GM12891 (cell line): ENCODE data around the gene GYPE.
"Not testable (repeated sequence)": the region's sequence is repeated elsewhere in the genome, so short reads cannot be mapped to it uniquely, and the experiment has no call there.

ENCODE experiments used
- PAX5 ChIP-seq: IDR thresholded peaks from 2 replicates; pipeline ENCODE4 v1.6.1; 2011; ENCODE audit warnings: low read length, moderate library complexity, mild to moderate bottlenecking; ENCODE audit not compliant: insufficient read depth, severe bottlenecking
- POLR2A ChIP-seq: IDR thresholded peaks from 2 replicates; pipeline ENCODE4 v1.6.1; 2011; ENCODE audit warnings: low read depth, low read length, control low read depth
- POLR2AphosphoS5 ChIP-seq: IDR thresholded peaks from 2 replicates; pipeline ENCODE4 v1.6.1; 2011; ENCODE audit warnings: low read depth, low read length, control low read depth
- POU2F2 ChIP-seq: IDR thresholded peaks from 2 replicates; pipeline ENCODE4 v1.6.1; 2011; ENCODE audit warnings: low read depth, mild to moderate bottlenecking, control low read depth, low read length, moderate library complexity
- SPI1 ChIP-seq: IDR thresholded peaks from 2 replicates; pipeline ENCODE4 v1.6.1; 2011; ENCODE audit warnings: low read depth, low read length, control low read depth
- TAF1 ChIP-seq: IDR thresholded peaks from 2 replicates; pipeline ENCODE4 v1.6.1; 2011; ENCODE audit warnings: low read depth, low read length, control low read depth

DNA sequence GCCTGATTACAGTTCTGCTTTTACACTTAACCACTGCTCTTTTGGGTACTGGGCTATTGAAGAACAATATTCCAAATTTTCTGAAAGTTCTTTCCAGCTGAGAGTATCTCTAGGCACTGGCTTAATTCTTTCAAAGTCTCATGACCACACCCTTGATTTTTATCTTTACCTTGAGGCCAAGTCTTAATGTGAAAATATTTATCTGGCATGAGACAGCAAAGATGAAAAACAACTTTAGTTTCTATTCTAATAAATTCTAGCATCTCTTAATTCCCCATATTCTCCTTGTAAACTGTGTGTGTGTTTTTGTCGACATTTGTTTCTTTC lies 61.9 kb downstream of the GYPE start:
- not testable (repeated sequence) for TF ChIP-seq POLR2A, POLR2AphosphoS5, PAX5, SPI1, TAF1, POU2F2
